Measurements from ENCODE around the gene SF3A1.

- TF ChIP-seq ELF4 (IDR thresholded peaks at IDR 0.05): no peak
- no peak for TF ChIP-seq L3MBTL2 (conservative IDR thresholded peaks at IDR 0.05)
- TF ChIP-seq FOXM1 (IDR thresholded peaks at IDR 0.05; ENCODE audit: borderline replicate concordance): no peak
These were observed 36.6 kb downstream of the SF3A1 start for GRCh38 chr22:30320021-30320556.
